GM21619 (cell line): Measurements from ENCODE around the gene TIPRL.

Source experiments
- ATAC-seq: cut with Tn5 transposase; IDR thresholded peaks from one replicate; pipeline ENCODE4 v1.9.1; 2021; ENCODE audit not compliant: unreplicated experiment

Gene TIPRL

GRCh38 chr1:168210312-168210711 lies 31.6 kb downstream of the TIPRL start:
- ATAC-seq: no peak

GRCh38 chr1:168213349-168213748 lies 34.6 kb downstream of the TIPRL start:
- no peak for ATAC-seq

- no peak for ATAC-seq
Measured at GRCh38 chr1:168216171-168216570, 37.4 kb downstream of the TIPRL start.

- no peak for ATAC-seq
Measured at GRCh38 chr1:168217664-168218063, 38.9 kb downstream of the TIPRL start.

GRCh38 chr1:168218658-168219057 lies 39.9 kb downstream of the TIPRL start:
- no peak for ATAC-seq

- ATAC-seq: no peak
Measured at GRCh38 chr1:168220470-168220871, 41.7 kb downstream of the TIPRL start.

GRCh38 chr1:168221275-168221674 lies 42.5 kb downstream of the TIPRL start:
- no peak for ATAC-seq

- ATAC-seq: no peak
Measured at GRCh38 chr1:168223261-168223660, 44.5 kb downstream of the TIPRL start.

- no peak for ATAC-seq
Measured at GRCh38 chr1:168223681-168224540, 45.1 kb downstream of the TIPRL start.

- ATAC-seq: no peak
Measured at GRCh38 chr1:168224991-168225390, 46.2 kb downstream of the TIPRL start.

GRCh38 chr1:168225476-168226190 lies 46.9 kb downstream of the TIPRL start, which contains the start of gene SFT2D2:
Gene SFT2D2, plus strand, starts transcription at chr1:168226004. Its CDS starts 76 bp downstream, at chr1:168226080.
- ATAC-seq: peak; percentile 70

GRCh38 chr1:168227620-168228019 lies 48.9 kb downstream of the TIPRL start:
- no peak for ATAC-seq

- ATAC-seq: no peak
Measured at GRCh38 chr1:168229893-168230292, 51.1 kb downstream of the TIPRL start.

- no peak for ATAC-seq
Measured at GRCh38 chr1:168230709-168231108, 51.9 kb downstream of the TIPRL start.

GRCh38 chr1:168234846-168235547 lies 56.2 kb downstream of the TIPRL start:
- peak; percentile 89 for ATAC-seq

GRCh38 chr1:168235548-168235885 lies 56.8 kb downstream of the TIPRL start:
- no peak for ATAC-seq

- no peak for ATAC-seq
Measured at GRCh38 chr1:168235937-168236336, 57.2 kb downstream of the TIPRL start.

- ATAC-seq: no peak
Measured at GRCh38 chr1:168236836-168237611, 58.3 kb downstream of the TIPRL start.

GRCh38 chr1:168243198-168243597 lies 64.4 kb downstream of the TIPRL start:
- no peak for ATAC-seq

- no peak for ATAC-seq
Measured at GRCh38 chr1:168243636-168244212, 65.0 kb downstream of the TIPRL start.
